ENCODE data around the gene LHX4. TPM values are rescaled to one million over a fixed set of nuclear protein-coding genes. Genes with fewer than 3 reads are reported as not detected.
"Not testable (repeated sequence)": the region's sequence is repeated elsewhere in the genome, so short reads cannot be mapped to it uniquely, and the experiment has no call there.

Gene LHX4
- total RNA-seq, 1 experiment from 2014 or later = 0.79 TPM

DNA sequence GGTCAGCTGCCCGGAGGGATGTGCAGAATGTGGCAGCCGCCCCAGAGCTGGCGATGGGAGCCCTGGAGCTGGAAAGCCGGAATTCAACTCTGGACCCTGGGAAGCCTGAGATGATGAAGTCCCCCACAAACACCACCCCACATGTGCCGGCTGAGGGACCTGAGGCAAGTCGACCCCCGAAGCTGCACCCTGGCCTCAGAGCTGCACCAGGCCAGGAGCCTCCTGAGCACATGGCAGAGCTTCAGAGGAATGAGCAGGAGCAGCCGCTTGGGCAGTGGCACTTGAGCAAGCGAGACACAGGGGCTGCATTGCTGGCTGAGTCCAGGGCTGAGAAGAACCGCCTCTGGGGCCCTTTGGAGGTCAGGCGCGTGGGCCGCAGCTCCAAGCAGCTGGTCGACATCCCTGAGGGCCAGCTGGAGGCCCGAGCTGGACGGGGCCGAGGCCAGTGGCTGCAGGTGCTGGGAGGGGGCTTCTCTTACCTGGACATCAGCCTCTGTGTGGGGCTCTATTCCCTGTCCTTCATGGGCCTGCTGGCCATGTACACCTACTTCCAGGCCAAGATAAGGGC, 33.5 kb upstream of the LHX4 start:
- DNase-seq (ENCODE audit: extremely low read depth, low read depth) = no peak

DNA sequence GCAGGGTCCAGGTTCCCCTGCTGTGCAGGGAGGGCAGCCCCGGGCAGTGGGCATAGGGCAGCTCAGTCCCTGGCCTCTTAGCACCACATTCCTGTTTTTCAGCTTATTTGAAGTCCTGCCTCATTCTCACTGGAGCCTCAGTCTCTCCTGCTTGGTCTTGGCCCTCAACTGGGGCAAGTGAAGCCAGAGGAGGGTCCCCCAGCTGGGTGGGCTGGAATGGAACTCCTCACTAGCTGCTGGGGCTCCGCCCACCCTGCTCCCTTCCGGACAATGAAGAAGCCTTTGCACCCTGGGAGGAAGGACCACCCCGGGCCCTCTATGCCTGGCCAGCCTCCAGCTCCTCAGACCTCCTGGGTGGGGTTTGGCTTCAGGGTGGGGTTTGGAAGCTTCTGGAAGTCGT, 32.8 kb upstream of the LHX4 start:
- DNase-seq (ENCODE audit: extremely low read depth, low read depth) = no peak

DNA sequence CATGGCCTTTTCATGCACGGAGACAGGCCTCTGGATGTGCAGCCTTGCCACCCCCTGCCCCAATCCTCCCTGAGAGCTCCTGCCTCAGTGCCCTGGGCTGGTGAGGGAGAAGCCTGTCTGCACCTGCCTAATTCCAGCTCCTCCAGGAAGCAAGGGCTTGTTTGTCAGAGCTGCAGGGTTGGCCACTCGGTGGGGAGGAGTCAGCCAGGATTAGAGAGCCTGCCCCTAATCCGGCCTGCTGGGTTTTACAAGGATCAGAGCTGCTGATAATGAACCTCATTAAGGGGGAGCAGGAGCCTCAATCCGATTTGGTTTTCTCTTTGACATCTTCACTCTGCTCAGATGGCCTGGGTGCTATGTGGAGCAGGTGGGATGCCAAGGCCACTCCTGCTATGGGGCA, 31.9 kb upstream of the LHX4 start:
- no peak for DNase-seq (ENCODE audit: extremely low read depth, low read depth)

DNA sequence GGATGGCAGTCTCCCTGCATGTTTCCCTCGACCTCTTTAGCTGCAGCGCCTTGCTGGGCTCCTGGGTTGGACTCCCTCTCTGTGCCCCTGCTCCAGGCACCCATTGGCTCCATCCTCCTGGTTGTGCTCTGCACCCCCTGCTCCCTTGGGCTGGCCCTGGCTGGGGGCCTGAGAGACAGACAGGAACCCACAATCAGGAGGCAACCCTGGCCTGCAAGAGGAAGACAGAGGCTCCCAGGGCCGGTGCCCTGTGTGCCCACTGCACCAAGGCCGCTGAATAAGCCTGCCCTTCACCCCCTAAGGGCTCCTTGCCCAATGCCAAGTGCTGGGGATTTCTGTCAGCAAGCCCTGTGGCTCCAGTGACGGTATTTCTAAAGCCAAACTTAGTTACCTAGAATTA, 31.5 kb upstream of the LHX4 start:
- no peak for DNase-seq (ENCODE audit: extremely low read depth, low read depth)

DNA sequence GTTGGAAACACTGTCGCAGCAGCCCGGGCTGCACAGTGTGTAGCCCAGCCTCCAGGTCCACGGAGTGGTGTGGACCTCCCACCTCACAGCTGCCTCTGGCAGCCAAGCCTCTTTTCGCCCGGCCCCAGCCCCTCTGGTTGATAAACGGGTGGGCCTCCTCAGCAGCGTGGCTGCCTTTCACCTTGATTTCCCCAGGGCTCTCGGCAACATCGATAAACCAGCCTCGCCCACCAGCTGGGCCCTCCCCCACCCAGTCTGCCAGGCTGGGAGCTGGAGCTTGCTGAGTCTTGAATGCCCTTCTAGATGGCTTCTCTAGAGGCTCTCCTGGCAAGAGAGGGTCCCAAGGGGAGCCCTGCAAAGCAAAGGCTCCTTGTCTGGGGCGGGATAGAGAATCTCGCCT, 31.0 kb upstream of the LHX4 start:
- DNase-seq (ENCODE audit: extremely low read depth, low read depth) = no peak

DNA sequence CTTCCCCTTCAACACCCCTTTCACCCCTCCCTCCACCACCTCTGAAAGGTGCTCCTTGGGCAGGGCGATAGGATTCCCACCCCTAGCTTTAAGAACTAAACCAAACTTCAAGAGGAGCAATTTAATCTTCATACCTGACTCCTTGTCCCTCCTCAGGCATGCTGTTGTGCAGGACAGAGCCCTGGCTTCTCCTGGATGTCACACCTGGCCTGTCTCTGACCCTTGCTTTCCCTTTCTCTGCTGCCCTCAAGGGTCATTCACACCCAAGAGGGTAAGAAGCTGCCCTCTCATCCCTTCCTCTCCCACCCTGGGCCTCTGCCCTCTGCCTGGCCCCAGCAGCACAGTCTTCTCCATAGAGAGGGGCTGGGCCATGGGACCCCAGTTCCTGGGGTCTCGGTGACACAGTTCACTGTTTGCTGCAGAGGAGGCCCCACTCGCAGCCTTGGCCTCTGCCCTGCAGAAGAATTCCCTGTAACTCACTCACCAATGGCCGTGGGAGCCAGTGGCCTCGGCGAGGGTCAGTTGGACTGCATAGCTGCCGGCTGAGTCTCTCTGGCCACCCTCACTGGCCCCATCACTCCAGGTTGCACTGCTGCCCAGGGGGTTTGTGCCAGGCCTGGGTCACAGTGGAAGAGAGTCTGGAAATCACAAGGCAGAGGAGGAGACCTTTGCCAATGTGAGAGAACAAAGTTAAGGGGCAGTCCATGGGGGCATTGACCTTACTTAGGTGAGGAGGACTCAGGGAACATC, 28.4 kb upstream of the LHX4 start:
- no peak for DNase-seq (ENCODE audit: extremely low read depth, low read depth)

DNA sequence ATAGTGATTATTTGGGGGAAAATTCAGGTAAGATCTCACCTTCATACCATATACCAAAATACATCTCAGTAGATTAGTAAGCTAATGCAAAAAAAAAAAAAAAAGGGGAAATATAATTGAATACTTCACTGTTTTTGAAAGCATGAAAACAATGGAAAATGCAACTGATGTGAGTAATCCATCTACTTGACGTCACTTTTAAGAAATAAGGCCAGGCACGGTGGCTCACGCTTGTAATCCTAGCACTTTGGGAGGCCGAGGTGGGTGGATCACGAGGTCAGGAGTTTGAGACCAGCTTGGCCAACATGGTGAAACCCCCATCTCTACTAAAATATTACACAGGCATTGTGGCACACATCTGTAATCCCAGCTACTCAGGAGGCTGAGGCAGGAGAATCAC, 27.5 kb upstream of the LHX4 start:
- DNase-seq (ENCODE audit: extremely low read depth, low read depth) = not testable (repeated sequence)

DNA sequence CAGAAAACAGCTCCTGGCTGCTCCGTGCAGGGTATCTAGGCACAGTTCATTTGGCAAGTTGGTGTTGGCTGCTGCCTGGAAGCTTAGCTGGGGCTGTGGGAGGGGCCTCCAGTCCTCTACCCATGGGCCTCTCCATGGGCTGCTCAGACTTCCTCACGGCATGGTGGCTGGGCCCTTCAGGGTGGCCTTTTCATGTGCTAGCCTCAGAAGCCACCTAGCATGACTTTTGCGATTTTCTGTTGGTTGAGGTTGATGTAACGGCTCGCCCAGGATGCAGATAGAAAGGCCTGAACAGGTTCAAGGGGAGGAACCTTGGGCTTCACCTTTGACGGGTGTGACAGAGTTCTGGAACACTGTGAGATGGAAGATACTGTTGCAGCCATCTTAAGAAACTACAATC, 25.8 kb upstream of the LHX4 start:
- no peak for DNase-seq (ENCODE audit: extremely low read depth, low read depth)

DNA sequence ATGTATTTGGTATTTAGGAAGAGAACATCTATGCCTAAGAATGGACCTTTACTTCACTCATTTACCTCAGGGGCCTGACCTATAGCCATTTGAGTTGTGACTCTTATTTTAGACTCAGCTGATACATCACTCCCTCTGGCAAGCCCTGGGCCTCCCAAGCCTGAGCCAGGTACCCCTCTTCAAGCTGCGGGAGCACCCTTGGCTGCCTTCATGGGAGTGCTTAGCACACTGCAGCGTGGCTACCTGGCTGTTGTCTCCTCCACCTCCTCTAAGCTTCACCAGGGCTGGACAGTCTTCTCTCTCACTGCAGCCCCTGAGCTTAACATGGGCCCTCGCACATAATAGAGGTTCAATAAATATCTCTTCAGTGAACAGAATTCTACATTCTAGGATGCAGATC, 23.5 kb upstream of the LHX4 start:
- DNase-seq (ENCODE audit: extremely low read depth, low read depth) = no peak

DNA sequence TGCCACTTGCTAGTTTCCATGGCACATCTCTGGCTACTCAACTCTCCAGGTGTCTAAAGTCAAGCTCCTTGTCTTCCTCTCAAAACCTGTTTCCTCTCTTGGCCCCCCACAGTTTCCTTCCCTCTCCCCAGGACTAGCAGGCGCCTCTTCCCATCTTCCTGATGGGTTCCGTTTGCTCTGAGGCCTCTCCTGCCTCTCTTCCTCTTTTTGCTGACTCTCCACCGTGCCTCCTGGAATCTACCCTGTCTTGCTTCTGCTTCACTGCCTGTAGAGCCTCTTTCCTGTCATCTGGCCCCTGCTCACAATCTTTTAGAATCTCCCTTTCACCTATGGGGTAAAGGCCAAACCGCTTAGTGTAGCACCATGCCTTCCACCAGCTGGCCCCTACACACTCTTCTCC, 21.8 kb upstream of the LHX4 start:
- no peak for DNase-seq (ENCODE audit: extremely low read depth, low read depth)

DNA sequence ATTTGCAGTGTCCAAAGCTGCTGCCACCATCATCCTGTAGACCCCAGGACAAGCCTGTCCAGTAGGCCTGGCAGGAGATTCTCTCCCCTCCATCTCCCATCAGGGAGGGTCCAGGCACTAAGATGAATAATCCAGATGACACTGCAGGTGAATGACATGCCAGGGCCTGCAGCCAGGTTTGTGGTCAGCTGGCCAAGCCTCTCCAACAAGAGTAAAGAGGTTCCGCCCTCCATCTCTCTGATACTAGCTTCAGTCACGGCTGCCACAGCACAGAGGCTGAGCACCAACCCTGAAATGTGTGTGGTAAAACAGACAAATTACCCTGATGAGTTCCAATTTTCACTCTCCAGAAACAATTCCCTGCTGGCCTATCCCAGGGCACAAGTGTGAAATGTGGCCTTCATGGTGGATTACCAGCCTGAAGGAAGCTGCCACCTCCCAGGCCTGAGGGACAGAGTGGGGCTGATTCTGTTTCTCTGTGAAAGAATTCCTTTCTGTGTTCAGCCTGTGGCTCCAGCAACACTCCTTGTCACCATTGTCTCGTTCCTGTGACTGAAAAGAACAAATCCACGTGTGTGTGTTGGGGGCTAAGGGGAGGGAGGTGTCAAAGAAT, 19.9 kb upstream of the LHX4 start:
- no peak for DNase-seq (ENCODE audit: extremely low read depth, low read depth)

DNA sequence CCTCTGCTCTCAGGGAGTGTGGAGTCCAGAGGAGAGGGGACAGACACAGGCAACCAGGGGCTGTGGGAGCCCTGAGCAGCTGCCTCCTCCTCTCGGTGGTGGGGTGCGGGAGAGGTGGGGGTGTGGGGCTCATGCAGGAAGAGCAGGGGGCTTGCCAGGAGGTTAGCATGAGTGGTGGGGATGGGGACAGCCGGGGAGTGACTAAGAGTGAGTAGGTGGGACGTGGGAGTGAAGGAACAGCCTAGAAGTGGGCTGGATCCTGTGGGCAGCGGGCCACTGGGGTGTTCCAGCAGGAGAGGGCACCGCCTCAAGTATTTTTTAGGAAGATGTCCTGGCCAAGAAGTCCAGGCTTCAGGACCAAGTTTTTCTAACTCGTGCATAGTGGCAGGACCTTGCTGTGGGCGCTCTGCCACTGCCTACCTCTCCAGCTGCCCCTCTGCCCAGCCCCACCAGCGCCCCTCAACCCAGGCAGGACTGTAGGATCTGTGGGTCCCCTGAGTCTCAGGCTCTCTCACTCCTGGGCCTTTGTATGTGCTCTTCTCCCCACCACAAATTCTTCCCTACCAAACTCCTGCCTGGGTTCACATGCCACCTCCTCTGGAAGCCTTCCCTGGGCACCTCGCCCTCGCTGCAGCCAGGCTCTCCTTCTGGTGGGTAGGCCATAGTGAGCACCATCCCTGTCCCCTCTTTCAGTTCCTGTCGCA, 18.8 kb upstream of the LHX4 start:
- DNase-seq (ENCODE audit: extremely low read depth, low read depth) = no peak

DNA sequence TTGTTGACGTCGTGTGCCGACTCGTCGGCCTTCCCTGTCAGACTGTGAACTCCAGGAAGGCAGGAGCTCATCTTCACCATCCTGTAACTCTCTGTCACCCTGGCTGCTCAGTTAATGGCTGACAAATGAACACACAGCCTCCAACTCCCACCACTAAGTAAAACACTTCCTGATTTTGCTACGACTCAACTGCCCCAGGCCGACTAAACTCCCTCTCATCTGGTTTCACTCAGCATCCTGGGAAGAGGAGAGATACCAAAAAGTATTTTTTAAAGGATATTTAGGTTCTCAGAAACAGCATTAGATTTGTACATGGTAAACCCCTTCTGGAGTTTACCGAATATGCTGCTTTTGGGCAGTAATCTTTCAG, 18.2 kb upstream of the LHX4 start:
- no peak for DNase-seq (ENCODE audit: extremely low read depth, low read depth)

DNA sequence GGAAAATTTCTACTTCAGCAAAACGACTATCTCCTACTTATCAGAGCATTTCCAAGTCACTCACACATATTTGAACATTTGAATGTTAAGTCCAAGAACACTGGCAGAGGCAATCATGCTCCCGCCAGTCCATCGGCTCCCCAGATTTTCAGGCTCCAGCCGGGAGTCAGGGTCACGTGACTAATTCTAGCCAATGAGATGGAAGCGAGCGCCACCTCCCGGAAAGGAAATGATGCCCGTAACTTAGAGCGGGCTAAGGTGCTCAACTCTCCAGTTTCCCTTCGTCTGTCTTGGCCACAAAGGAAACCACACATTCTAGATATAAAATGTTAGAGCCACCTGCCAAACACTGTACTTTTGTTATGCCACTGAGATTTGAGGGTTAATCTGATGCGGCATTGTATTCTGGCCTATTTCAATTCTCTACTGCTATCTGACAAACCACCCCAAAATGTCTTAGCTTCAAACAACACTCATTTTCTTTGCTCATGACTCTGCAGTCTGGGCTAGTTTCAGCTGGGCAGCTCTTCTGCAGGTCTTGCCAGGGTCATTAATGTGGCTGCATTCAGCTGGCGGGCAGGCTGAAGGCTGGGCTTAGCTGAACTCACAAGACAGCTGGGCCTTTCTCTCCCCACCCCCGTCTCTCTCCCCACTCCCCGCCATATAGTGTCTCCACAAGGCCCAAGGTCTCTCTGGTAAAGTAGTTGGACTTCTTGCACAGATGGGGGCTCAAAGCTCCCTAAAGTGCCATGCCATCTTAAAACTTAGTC, 16.5 kb upstream of the LHX4 start:
- DNase-seq (ENCODE audit: extremely low read depth, low read depth) = no peak

DNA sequence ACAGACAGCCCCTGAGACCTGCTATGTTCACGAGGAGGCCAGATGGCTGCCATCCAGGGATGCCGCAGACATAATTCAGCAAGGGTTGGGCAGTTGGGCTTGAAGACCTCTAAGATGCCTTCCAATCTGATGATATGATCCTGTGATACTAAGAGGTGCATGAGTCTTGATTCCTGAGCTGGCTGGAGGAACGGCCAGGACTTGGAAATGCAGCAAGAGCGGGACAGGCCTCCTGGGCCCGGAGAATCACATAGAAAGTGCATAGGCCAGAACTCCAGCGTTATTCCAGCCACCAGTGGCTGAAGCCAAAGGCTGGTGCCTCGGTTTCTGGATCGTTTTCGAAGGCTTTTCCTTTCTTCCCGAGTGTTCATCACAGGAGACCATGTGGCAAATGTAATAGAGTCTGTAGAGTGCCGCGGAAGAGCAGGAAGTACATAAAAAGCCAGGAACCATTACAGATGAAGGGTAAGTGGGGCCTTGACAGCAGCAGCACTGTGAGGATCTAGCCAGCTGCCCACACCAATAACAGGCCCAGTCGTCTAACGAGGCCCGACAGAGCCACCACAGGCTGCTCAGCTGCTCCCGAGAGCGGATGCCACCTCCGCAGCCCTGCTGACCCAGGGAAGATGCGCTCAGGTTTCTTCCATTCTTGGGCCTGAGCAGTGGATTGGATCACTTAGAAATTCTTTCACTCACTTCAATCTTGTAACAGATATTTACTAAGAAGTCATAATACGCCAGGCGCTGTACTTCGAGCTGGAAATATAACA, 14.0 kb upstream of the LHX4 start:
- DNase-seq (ENCODE audit: extremely low read depth, low read depth) = no peak

DNA sequence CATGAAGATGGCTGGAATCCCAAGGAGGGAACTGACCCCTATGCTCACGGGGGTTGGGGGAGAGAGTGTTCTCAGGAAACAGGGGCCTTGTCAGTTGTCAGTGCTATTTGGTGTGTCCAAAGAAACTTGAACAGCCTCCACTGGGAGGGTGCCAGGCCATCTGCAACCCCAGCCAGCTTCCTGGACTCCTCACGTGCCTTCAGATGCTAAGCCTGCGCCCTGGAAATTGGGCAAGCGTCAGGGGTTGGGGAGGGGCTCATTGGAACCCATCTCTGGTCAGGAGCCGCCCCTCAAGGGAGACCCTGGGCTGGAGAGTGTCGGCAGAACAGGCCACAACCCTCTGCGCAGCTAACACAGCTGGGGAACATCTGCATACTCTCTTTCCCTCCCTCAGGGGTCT, 13.1 kb upstream of the LHX4 start:
- DNase-seq (ENCODE audit: extremely low read depth, low read depth) = no peak

DNA sequence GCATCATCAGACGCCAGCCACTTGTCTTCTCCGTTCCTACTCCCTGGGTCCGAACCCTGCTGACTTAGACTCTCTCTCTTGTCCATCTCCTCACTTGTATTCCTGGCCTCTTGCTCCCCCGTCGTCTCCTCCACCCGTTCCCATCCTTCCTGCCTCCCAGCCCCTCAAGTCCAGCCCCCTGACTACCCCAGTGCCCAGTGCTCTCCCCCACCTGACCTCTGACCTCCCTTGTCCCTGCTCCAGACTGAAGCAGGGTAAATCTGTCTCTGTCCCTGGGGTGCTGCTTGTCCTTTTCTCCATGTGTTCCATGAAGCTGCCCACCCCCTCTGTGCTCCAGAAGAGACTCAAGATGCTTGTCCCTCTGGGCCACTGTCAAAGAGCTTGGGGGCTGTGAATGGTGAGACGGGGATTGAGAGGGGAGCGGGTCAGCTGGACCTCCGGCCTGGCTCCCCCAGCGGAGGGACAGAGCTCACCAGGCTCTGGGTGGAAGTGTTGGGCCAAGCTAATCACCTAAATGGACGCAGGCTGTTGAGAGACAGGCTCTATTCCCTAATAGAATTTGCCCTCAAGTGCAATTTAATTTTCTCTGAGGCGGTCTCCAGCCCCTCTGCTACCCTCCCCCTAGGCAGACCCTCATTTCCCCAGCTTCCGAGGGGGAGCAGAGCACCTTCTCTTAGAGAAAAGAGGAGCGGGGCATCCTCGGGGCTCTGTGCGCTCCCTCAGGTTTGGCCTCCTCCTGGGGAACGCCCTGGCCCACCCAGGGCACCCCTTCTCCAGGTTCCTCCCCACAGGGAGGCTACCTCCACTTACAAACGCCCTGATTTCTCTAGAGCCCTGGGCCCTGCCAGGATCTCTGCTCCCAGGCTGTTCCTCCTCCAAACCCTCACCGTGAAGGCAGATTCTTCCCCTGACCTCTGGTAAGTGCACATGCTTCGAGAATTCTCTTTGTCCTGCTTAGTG, 11.0 kb upstream of the LHX4 start:
- DNase-seq (ENCODE audit: extremely low read depth, low read depth) = no peak

DNA sequence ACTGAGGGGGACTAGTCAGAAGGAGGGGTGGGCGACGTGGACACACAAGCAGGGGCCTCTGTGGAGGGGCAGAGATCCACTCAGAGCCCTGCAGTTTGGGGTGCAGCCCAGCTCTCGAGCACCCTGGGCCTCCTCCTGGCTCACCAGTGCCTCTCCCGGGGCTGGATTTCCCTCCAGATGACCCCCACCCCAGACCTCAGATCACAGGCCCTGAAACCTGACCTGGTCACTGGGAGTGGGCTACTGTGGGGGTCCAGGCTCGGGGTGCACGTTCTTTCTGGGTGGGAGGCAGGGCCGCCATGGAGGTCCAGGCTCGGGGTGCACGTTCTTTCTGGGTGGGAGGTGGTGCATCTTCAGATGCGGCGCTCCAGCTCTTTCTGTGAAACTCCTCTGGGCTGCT, 10.3 kb upstream of the LHX4 start:
- no peak for DNase-seq (ENCODE audit: extremely low read depth, low read depth)

DNA sequence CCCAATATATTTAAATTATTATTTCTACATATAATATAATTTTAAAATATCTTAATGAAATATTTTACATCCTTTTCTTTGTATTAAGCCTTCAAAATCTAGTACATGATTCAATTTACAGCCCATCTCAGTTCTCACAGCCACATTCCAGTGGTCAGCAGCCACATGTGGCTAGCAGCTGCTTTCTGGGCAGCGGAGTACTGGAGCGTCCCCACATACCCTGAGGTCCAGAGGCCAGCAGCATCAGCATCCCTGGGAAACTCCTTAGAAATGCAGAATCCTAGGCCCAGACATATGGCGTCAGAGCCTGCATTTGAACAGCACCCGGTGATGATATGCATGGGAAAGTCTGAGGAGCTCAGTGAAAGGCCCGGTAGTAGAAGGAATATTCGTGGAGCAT, 8.6 kb upstream of the LHX4 start:
- DNase-seq (ENCODE audit: extremely low read depth, low read depth) = no peak

Data from NCI-H460 (cell line).